ENCODE measurements around the gene ACOX2.
"Not testable (repeated sequence)": the region's sequence is repeated elsewhere in the genome, so short reads cannot be mapped to it uniquely, and the experiment has no call there.

ACOX2 gene

GRCh38 chr3:58534592-58535494 lies 2.1 kb downstream of the ACOX2 start:
- no peak for DNase-seq

GRCh38 chr3:58532794-58533220 lies 4.2 kb downstream of the ACOX2 start:
- peak; percentile 36 to 77 (median 60) for DNase-seq

GRCh38 chr3:58531956-58532355 lies 5.0 kb downstream of the ACOX2 start:
- no peak for DNase-seq

GRCh38 chr3:58531555-58531954 lies 5.4 kb downstream of the ACOX2 start:
- DNase-seq: no peak

GRCh38 chr3:58530354-58530865 lies 6.6 kb downstream of the ACOX2 start:
- no peak for DNase-seq

GRCh38 chr3:58529516-58530353 lies 7.3 kb downstream of the ACOX2 start:
- no peak for DNase-seq

- DNase-seq: no peak
Observed at GRCh38 chr3:58528629-58529028, 8.4 kb downstream of the ACOX2 start.

- DNase-seq: not testable (repeated sequence)
Observed at GRCh38 chr3:58527440-58527839, 9.6 kb downstream of the ACOX2 start.

- no peak for DNase-seq
Observed at GRCh38 chr3:58526515-58526957, 10.5 kb downstream of the ACOX2 start.

GRCh38 chr3:58524326-58524888 lies 12.6 kb downstream of the ACOX2 start:
- DNase-seq: no peak

- DNase-seq: no peak
Observed at GRCh38 chr3:58522759-58523425, 14.1 kb downstream of the ACOX2 start.

- DNase-seq: no peak
Observed at GRCh38 chr3:58521917-58522631, 14.9 kb downstream of the ACOX2 start.

GRCh38 chr3:58521336-58521670 lies 15.7 kb downstream of the ACOX2 start:
- DNase-seq: no peak

- DNase-seq: no peak
Observed at GRCh38 chr3:58520403-58521335, 16.3 kb downstream of the ACOX2 start.

GRCh38 chr3:58519668-58520402 lies 17.2 kb downstream of the ACOX2 start:
- DNase-seq: no peak

- no peak for DNase-seq
Observed at GRCh38 chr3:58518291-58518789, 18.6 kb downstream of the ACOX2 start.

GRCh38 chr3:58514405-58514804 lies 22.6 kb downstream of the ACOX2 start:
- DNase-seq: no peak

- no peak for DNase-seq
Observed at GRCh38 chr3:58508437-58508836, 28.6 kb downstream of the ACOX2 start.

- DNase-seq: no peak
Observed at GRCh38 chr3:58507356-58508078, 29.5 kb downstream of the ACOX2 start.
